ENCODE results near the gene DLGAP1.

Gene DLGAP1

GRCh38 chr18:3717376-3718025 is 737.6 kb downstream of the DLGAP1 start:
- Mint-ChIP-seq H3K27ac (no peak overlapping the region), H3K4me1 (peaks cover 41% of the 10 kb centered on the region), H3K4me3 (no peak overlapping the region), H3K27me3 (ENCODE audit: low read depth, poor library complexity) (peaks cover 3% of the 10 kb centered on the region), H3K36me3 (ENCODE audit: low read depth) (no peaks in the 10 kb centered on the region), H3K9me3 (no peaks in the 10 kb centered on the region)
- TF ChIP-seq CTCF (IDR thresholded peaks at IDR 0.05): no peak
- DNase-seq: no peak

GRCh38 chr18:3716116-3716660 is 738.9 kb downstream of the DLGAP1 start:
- Mint-ChIP-seq H3K27me3 (ENCODE audit: low read depth, poor library complexity) (peaks cover 3% of the 10 kb centered on the region), H3K36me3 (ENCODE audit: low read depth) (no peaks in the 10 kb centered on the region), H3K9me3 (no peaks in the 10 kb centered on the region), H3K4me3 (no peak overlapping the region), H3K4me1 (peaks cover 32% of the 10 kb centered on the region), H3K27ac (no peak overlapping the region)
- TF ChIP-seq CTCF (IDR thresholded peaks at IDR 0.05): no peak
- no peak for DNase-seq

- Mint-ChIP-seq H3K4me3 (no peak overlapping the region), H3K9me3 (no peaks in the 10 kb centered on the region), H3K27ac (no peak overlapping the region), H3K4me1 (peaks cover 34% of the 10 kb centered on the region), H3K36me3 (ENCODE audit: low read depth) (no peaks in the 10 kb centered on the region), H3K27me3 (ENCODE audit: low read depth, poor library complexity) (peaks cover 3% of the 10 kb centered on the region)
- no peak for DNase-seq
- no peak for TF ChIP-seq CTCF (IDR thresholded peaks at IDR 0.05)
Observed at GRCh38 chr18:3715231-3716080, 739.7 kb downstream of the DLGAP1 start.

GRCh38 chr18:3713708-3714107 is 741.4 kb downstream of the DLGAP1 start:
- no peak for DNase-seq
- H3K9me3 Mint-ChIP-seq: no peaks in the 10 kb centered on the region
- H3K4me1 Mint-ChIP-seq: peaks cover 39% of the 10 kb centered on the region
- H3K36me3 Mint-ChIP-seq (ENCODE audit: low read depth): no peaks in the 10 kb centered on the region
- no peak overlapping the region for H3K27ac Mint-ChIP-seq
- no peak overlapping the region for H3K4me3 Mint-ChIP-seq
- TF ChIP-seq CTCF (IDR thresholded peaks at IDR 0.05): no peak
- peaks cover 3% of the 10 kb centered on the region for H3K27me3 Mint-ChIP-seq (ENCODE audit: low read depth, poor library complexity)

- no peak overlapping the region for H3K4me3 Mint-ChIP-seq
- peaks cover 3% of the 10 kb centered on the region for H3K27me3 Mint-ChIP-seq (ENCODE audit: low read depth, poor library complexity)
- no peaks in the 10 kb centered on the region for H3K36me3 Mint-ChIP-seq (ENCODE audit: low read depth)
- peaks cover 39% of the 10 kb centered on the region for H3K4me1 Mint-ChIP-seq
- no peak for DNase-seq
- no peak for TF ChIP-seq CTCF (IDR thresholded peaks at IDR 0.05)
- H3K27ac Mint-ChIP-seq: no peak overlapping the region
- no peaks in the 10 kb centered on the region for H3K9me3 Mint-ChIP-seq
Observed at GRCh38 chr18:3713166-3713565, 741.9 kb downstream of the DLGAP1 start.

All from nephron progenitor cell (in vitro differentiated cells).